ENCODE results near the gene SPATA2. TPM values are rescaled to one million over a fixed set of nuclear protein-coding genes. Genes with fewer than 3 reads are reported as not detected.
A peak's percentile ranks its signal among the peaks of the same experiment; 100 is the strongest.

SPATA2 gene
- total RNA-seq, 1 experiment from 2014 or later, result 29.0 TPM

GRCh38 chr20:49914310-49915117 is 815 bp downstream of the SPATA2 start:
- TF ChIP-seq CTCF (IDR thresholded peaks at IDR 0.05; ENCODE audit: insufficient read depth in 1 of 2, low read depth in 1 of 2, low read length in 1 of 2, severe bottlenecking in 1 of 2, unreplicated experiment in 1 of 2), result peak in 1 of 2 experiments; percentile 14
- DNase-seq, result peak in 1 of 2 experiments; percentile 55
- peak overlapping the region; percentile 99 for H3K4me3 Mint-ChIP-seq (ENCODE audit: unreplicated experiment)
- H3K27ac Mint-ChIP-seq (ENCODE audit: unreplicated experiment), result peak overlapping the region; percentile 100
- Histone ChIP-seq H3K36me3 (ENCODE audit: control insufficient read depth, insufficient read depth, low read length) (peaks cover 2% of the 10 kb centered on the region; the same call in 1 of the 2 replicates), H3K4me1 (peaks cover 20% of the 10 kb centered on the region), H3K4me3 (ENCODE audit: low read depth, low read length) (peak overlapping the region; percentile 80), H3K9me3 (no peaks in the 10 kb centered on the region), H3K27me3 (replicated peaks; ENCODE audit: control insufficient read depth, insufficient read depth, low read length) (no peaks in the 10 kb centered on the region)
- no peaks in the 10 kb centered on the region for H3K27me3 Mint-ChIP-seq (ENCODE audit: insufficient read depth, unreplicated experiment)
- ChIA-PET POLR2A (interaction anchor here (0.5 to 2.4 kb wide), 8 partner anchors 21 to 314 kb away, joined by 3 to 11 read pairs (median 3); partner anchors contain the start of genes RNF114 and SLC9A8), CTCF (interaction anchor here (0.6 to 1.6 kb wide), 10 partner anchors 11 to 349 kb away, joined by 3 to 7 read pairs (median 4); no protein-coding TSS in a partner anchor)
- BruUV-seq (replicated peaks), result TSS peak; percentile 20
- peaks cover 46% of the 10 kb centered on the region for H3K36me3 Mint-ChIP-seq (ENCODE audit: insufficient read depth, unreplicated experiment)
- intact Hi-C loops (cut with micrococcal nuclease; ENCODE audit: unreplicated experiment), result no loop called here
- peaks cover 29% of the 10 kb centered on the region for H3K4me1 Mint-ChIP-seq (ENCODE audit: low read depth, unreplicated experiment)
- no peaks in the 10 kb centered on the region for H3K9me3 Mint-ChIP-seq (ENCODE audit: unreplicated experiment)

GRCh38 chr20:49913399-49914047 is 1.8 kb downstream of the SPATA2 start:
- Histone ChIP-seq H3K36me3 (ENCODE audit: control insufficient read depth, insufficient read depth, low read length) (peaks cover 4% of the 10 kb centered on the region; the same call in 1 of the 2 replicates), H3K27me3 (replicated peaks; ENCODE audit: control insufficient read depth, insufficient read depth, low read length) (no peaks in the 10 kb centered on the region), H3K4me3 (ENCODE audit: low read depth, low read length) (no peak overlapping the region), H3K9me3 (no peaks in the 10 kb centered on the region), H3K4me1 (peaks cover 17% of the 10 kb centered on the region)
- CTCF ChIA-PET, result interaction anchor here (0.6 to 1.6 kb wide), 9 partner anchors 10 to 305 kb away, joined by 3 to 7 read pairs (median 5); no protein-coding TSS in a partner anchor
- intact Hi-C loops (cut with micrococcal nuclease; ENCODE audit: unreplicated experiment), result no loop called here
- no peaks in the 10 kb centered on the region for H3K9me3 Mint-ChIP-seq (ENCODE audit: unreplicated experiment)
- BruUV-seq (replicated peaks), result no TSS peak
- H3K27me3 Mint-ChIP-seq (ENCODE audit: insufficient read depth, unreplicated experiment), result no peaks in the 10 kb centered on the region
- peaks cover 28% of the 10 kb centered on the region for H3K4me1 Mint-ChIP-seq (ENCODE audit: low read depth, unreplicated experiment)
- peak overlapping the region; percentile 100 for H3K27ac Mint-ChIP-seq (ENCODE audit: unreplicated experiment)
- no peak for TF ChIP-seq CTCF (IDR thresholded peaks at IDR 0.05; ENCODE audit: insufficient read depth in 1 of 2, low read depth in 1 of 2, low read length in 1 of 2, severe bottlenecking in 1 of 2, unreplicated experiment in 1 of 2)
- POLR2A ChIA-PET, result interaction anchor here (0.9 to 2.4 kb wide), 3 partner anchors 22 to 29 kb away, joined by 3 to 11 read pairs (median 5); partner anchors contain the start of gene RNF114
- no peak for DNase-seq
- H3K36me3 Mint-ChIP-seq (ENCODE audit: insufficient read depth, unreplicated experiment), result peaks cover 56% of the 10 kb centered on the region
- H3K4me3 Mint-ChIP-seq (ENCODE audit: unreplicated experiment), result peak overlapping the region; percentile 99

DNA sequence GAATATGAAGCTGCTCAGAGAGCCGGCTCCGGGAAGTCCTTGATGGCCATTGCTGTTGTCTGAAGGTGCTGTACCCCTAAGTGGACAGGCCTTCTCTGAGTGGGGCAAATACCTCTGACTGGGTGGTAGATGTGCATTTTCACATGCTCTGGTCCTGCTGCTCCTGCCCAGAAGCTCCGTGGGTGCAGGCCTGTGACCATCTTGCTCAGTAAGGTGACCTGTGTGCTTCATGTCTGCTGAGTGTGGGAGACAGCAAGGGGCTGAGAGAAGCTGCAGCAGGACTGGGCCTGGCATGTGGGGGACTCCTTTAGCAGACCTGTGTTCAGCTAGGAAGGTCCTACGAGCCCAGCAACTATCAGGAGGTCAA is 5.0 kb downstream of the SPATA2 start:
- POLR2A ChIA-PET, result no interaction called here
- Mint-ChIP-seq H3K4me3 (ENCODE audit: unreplicated experiment) (no peak overlapping the region), H3K36me3 (ENCODE audit: insufficient read depth, unreplicated experiment) (peaks cover 54% of the 10 kb centered on the region), H3K27ac (ENCODE audit: unreplicated experiment) (no peak overlapping the region), H3K27me3 (ENCODE audit: insufficient read depth, unreplicated experiment) (no peaks in the 10 kb centered on the region), H3K9me3 (ENCODE audit: unreplicated experiment) (no peaks in the 10 kb centered on the region), H3K4me1 (ENCODE audit: low read depth, unreplicated experiment) (peaks cover 14% of the 10 kb centered on the region)
- TF ChIP-seq CTCF (IDR thresholded peaks at IDR 0.05; ENCODE audit: insufficient read depth in 1 of 2, low read depth in 1 of 2, low read length in 1 of 2, severe bottlenecking in 1 of 2, unreplicated experiment in 1 of 2), result no peak
- no peak for DNase-seq
- Histone ChIP-seq H3K4me3 (ENCODE audit: low read depth, low read length) (no peak overlapping the region), H3K27me3 (replicated peaks; ENCODE audit: control insufficient read depth, insufficient read depth, low read length) (no peaks in the 10 kb centered on the region), H3K36me3 (ENCODE audit: control insufficient read depth, insufficient read depth, low read length) (peaks cover 5% of the 10 kb centered on the region), H3K9me3 (no peaks in the 10 kb centered on the region), H3K4me1 (0 out of 2 replicates have a peak, but pooled peaks cover 3% of the 10 kb centered on the region)
- CTCF ChIA-PET, result interaction anchor here (0.6 to 1.4 kb wide), 5 partner anchors 19 to 525 kb away, joined by 3 to 10 read pairs (median 3); no protein-coding TSS in a partner anchor
- BruUV-seq (replicated peaks), result no TSS peak
- intact Hi-C loops (cut with micrococcal nuclease; ENCODE audit: unreplicated experiment), result no loop called here

All from Caco-2 (cell line).